Measurements from ENCODE around the gene RGMA. TPM values are rescaled to one million over a fixed set of nuclear protein-coding genes. Genes with fewer than 3 reads are reported as not detected.

Gene RGMA
- total and polyA plus RNA-seq, 2 of the 8 experiments (the other 6 are each of a cell fraction or from before 2014, with no cell fraction given) = 19.9 to 39.8 TPM

GRCh38 chr15:93052090-93052879, 36.7 kb downstream of the RGMA start:
- no peak overlapping the region for H4K5ac ChIP-seq (ENCODE audit: insufficient read length, low read depth, low read length)
- peaks cover 3 to 55% of the 10 kb centered on the region in 2 experiments; a peak in 3 of 4 replicates for H3K79me2 ChIP-seq (ENCODE audit: control insufficient read depth in 1 of 2, insufficient read depth in 2 of 2, low read length in 2 of 2)
- H2BK120ac ChIP-seq (replicated peaks; ENCODE audit: low read depth, low read length) = no peak overlapping the region
- WGBS, 2 experiments (ENCODE audit: extremely low coverage in 1 of 2, insufficient coverage in 1 of 2, insufficient read length in 1 of 2, insufficient replicate concordance in 2 of 2, low coverage in 1 of 2, low lambda C conversion rate in 2 of 2, missing lambda C conversion rate in 1 of 2) = 93% methylated on average over 30 of the region's 39 CpGs; no CpG with 5 or more reads in 1 of the 2 experiments
- H3K27me3 ChIP-seq (replicated peaks in 1 of 4; ENCODE audit: control insufficient read depth in 3 of 4, extremely low read depth in 1 of 4, insufficient read depth in 3 of 4, low read length in 3 of 4) = no peaks in the 10 kb centered on the region
- H3K4me1 ChIP-seq (replicated peaks in 1 of 4; ENCODE audit: control insufficient read depth in 3 of 4, insufficient read depth in 4 of 4, low read length in 3 of 4) = peaks cover 0 to 15% (median 2%) of the 10 kb centered on the region in 4 experiments; a peak in 4 of 7 replicates
- H2BK15ac ChIP-seq (ENCODE audit: low read length) = no peak overlapping the region
- H2BK20ac ChIP-seq (ENCODE audit: low read length) = no peak overlapping the region
- H3K4me3 ChIP-seq (ENCODE audit: extremely low read depth in 1 of 4, insufficient read depth in 2 of 4, low read depth in 3 of 4, low read length in 4 of 4) = no peak overlapping the region
- H3K79me1 ChIP-seq (ENCODE audit: low read depth, low read length) = peaks cover 26% of the 10 kb centered on the region
- H4K91ac ChIP-seq (replicated peaks; ENCODE audit: insufficient read length, low read length) = no peak overlapping the region
- no peak for DNase-seq (ENCODE audit: low read depth in 1 of 2, low spot score in 2 of 2)
- POLR2A ChIA-PET (ENCODE audit: partially characterized antibody) = interaction anchor here (0.6 to 1.5 kb wide), 3 partner anchors 8 to 1068 kb away, joined by 3 to 4 read pairs (median 3); no protein-coding TSS in a partner anchor
- no peak overlapping the region for H3K14ac ChIP-seq (ENCODE audit: insufficient read length)
- no peak overlapping the region for H2AK5ac ChIP-seq (ENCODE audit: low read depth, low read length)
- H3K23me2 ChIP-seq (ENCODE audit: low read depth, low read length) = no peaks in the 10 kb centered on the region
- H3K4ac ChIP-seq (replicated peaks; ENCODE audit: insufficient read length, low read depth, low read length) = no peak overlapping the region
- no peak overlapping the region for H3K18ac ChIP-seq (ENCODE audit: extremely low read depth, low read length)
- no peak overlapping the region for H3K56ac ChIP-seq (replicated peaks; ENCODE audit: insufficient read length, low read depth, low read length)
- H4K20me1 ChIP-seq (replicated peaks in 1 of 2; ENCODE audit: control insufficient read depth in 1 of 2, insufficient read depth in 2 of 2, low read length in 2 of 2) = peaks cover 29 to 50% of the 10 kb centered on the region in 2 experiments
- no peak overlapping the region for H2BK12ac ChIP-seq (ENCODE audit: low read depth, low read length)
- H3K4me2 ChIP-seq (ENCODE audit: insufficient read depth in 1 of 2, low read depth in 2 of 2, low read length in 2 of 2) = no peak overlapping the region
- H3K23ac ChIP-seq (ENCODE audit: insufficient read length) = no peak overlapping the region
- H2BK5ac ChIP-seq (ENCODE audit: low read depth, low read length) = 0 out of 2 replicates have a peak overlapping the region, but pooled peaks have one; percentile 26
- H3K9ac ChIP-seq (replicated peaks in 1 of 4; ENCODE audit: extremely low read depth in 1 of 4, low read depth in 3 of 4, low read length in 3 of 4) = no peak overlapping the region
- peak overlapping the region; percentile 35; the same call in 1 of the 2 replicates for H4K8ac ChIP-seq (ENCODE audit: extremely low read depth, insufficient read depth, low read length)
- no peaks in the 10 kb centered on the region; a peak in 1 of 4 replicates for H3K9me3 ChIP-seq (ENCODE audit: insufficient read depth in 2 of 2, low read depth in 1 of 2, low read length in 1 of 2)
- CTCF ChIA-PET (ENCODE audit: partially characterized antibody) = interaction anchor here (0.6 to 15.8 kb wide), 11 partner anchors 8 to 178 kb away, joined by 3 to 119 read pairs (median 7); partner anchors contain the start of gene RGMA
- TF ChIP-seq SP1 (IDR thresholded peaks at IDR 0.05; ENCODE audit: low read depth, low read length) (no peak), ATF3 (IDR thresholded peaks at IDR 0.05; ENCODE audit: insufficient read depth, low read depth, low read length) (no peak), RAD21 (IDR thresholded peaks at IDR 0.05 in 1 of 2, conservative IDR thresholded peaks at IDR 0.05 in 1 of 2; ENCODE audit: low read depth in 2 of 2, low read length in 2 of 2) (peak; percentile 52 to 63), NRF1 (IDR thresholded peaks at IDR 0.05; ENCODE audit: low read depth, low read length) (no peak), GABPA (IDR thresholded peaks at IDR 0.05; ENCODE audit: borderline replicate concordance, insufficient read depth, low read length) (no peak), POLR2AphosphoS5 (IDR thresholded peaks at IDR 0.05; ENCODE audit: low read depth, low read length) (no peak), ASH2L (IDR thresholded peaks at IDR 0.05; ENCODE audit: low read length) (no peak)
- TF ChIP-seq, protein P1, sequence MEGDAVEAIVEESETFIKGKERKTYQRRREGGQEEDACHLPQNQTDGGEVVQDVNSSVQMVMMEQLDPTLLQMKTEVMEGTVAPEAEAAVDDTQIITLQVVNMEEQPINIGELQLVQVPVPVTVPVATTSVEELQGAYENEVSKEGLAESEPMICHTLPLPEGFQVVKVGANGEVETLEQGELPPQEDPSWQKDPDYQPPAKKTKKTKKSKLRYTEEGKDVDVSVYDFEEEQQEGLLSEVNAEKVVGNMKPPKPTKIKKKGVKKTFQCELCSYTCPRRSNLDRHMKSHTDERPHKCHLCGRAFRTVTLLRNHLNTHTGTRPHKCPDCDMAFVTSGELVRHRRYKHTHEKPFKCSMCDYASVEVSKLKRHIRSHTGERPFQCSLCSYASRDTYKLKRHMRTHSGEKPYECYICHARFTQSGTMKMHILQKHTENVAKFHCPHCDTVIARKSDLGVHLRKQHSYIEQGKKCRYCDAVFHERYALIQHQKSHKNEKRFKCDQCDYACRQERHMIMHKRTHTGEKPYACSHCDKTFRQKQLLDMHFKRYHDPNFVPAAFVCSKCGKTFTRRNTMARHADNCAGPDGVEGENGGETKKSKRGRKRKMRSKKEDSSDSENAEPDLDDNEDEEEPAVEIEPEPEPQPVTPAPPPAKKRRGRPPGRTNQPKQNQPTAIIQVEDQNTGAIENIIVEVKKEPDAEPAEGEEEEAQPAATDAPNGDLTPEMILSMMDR (IDR thresholded peaks at IDR 0.05; ENCODE audit: control extremely low read depth in 1 of 3, insufficient read depth in 1 of 3, low read depth in 1 of 3, low read length in 3 of 3) = peak in 2 of 3 experiments; percentile 58 to 60; a peak in 3 of 4 replicates
- H2AFZ ChIP-seq (ENCODE audit: low read length) = no peak overlapping the region
- no peak for FAIRE-seq
- peaks cover 30 to 89% (median 55%) of the 10 kb centered on the region in 4 experiments for H3K36me3 ChIP-seq (ENCODE audit: control insufficient read depth in 2 of 4, insufficient read depth in 4 of 4, low read length in 3 of 4)
- no peak overlapping the region for H3K27ac ChIP-seq (ENCODE audit: low read depth, low read length)

Data from H1 (cell line).